Left ventricle myocardium inferior (tissue), 1 donor: ENCODE data around the gene BCAT1. TPM values are rescaled to one million over a fixed set of nuclear protein-coding genes. Genes with fewer than 3 reads are reported as not detected.

Experiments used
- DNase-seq: peaks from one replicate; pipeline ENCODE4 v3.0.0-alpha.2; 2020
- H3K27ac ChIP-seq: fragments of 200-600 bp; replicated peaks from 2 replicates; pipeline ENCODE4 v1.8.0; 2021
- H3K27me3 ChIP-seq: fragments of 200-600 bp; 2 replicates; pipeline ENCODE4 v1.8.0; 2021; ENCODE audit warnings: low read depth
- H3K36me3 ChIP-seq: fragments of 200-600 bp; 2 replicates; pipeline ENCODE4 v1.8.0; 2021
- H3K4me1 ChIP-seq: fragments of 200-600 bp; 2 replicates; pipeline ENCODE4 v1.8.0; 2021
- H3K4me3 ChIP-seq: fragments of 200-600 bp; 2 replicates; pipeline ENCODE4 v1.8.0; 2021; ENCODE audit warnings: mild to moderate bottlenecking, moderate library complexity
- H3K9me3 ChIP-seq: fragments of 200-600 bp; replicated peaks from 2 replicates; pipeline ENCODE4 v1.8.0; 2021
- CTCF ChIP-seq: fragments of 200-600 bp; IDR thresholded peaks from 2 replicates; pipeline ENCODE4 v1.8.0; 2021; ENCODE audit warnings: antibody characterized with exemption, mild to moderate bottlenecking, borderline replicate concordance
- intact Hi-C: fragments of 100-400 bp; cut with micrococcal nuclease; formaldehyde crosslinking; loops from one replicate; pipeline ENCODE4 v1.11.0; 2022
- total RNA-seq: library from RNA; stranded (reverse); fragmentation: NEBNext Ultra II Directional; extraction: Animal tissue kit (Norgen Biotek cat#: 25700); gene quantifications from one replicate; pipeline ENCODE4 v1.2.1, GENCODE V29; 2021
- donor health status: DM: no; HTN: yes; CAD: no; lungs with severe emphysema.

The BCAT1 gene
- total RNA-seq, 1 donor from 2014 or later, result 4.3 TPM

GRCh38 chr12:24905431-24905830, 43.5 kb downstream of the BCAT1 start:
- Histone ChIP-seq H3K4me1 (peaks cover 23% of the 10 kb centered on the region), H3K27ac (no peak overlapping the region), H3K36me3 (no peaks in the 10 kb centered on the region), H3K27me3 (peaks cover 58% of the 10 kb centered on the region), H3K9me3 (no peaks in the 10 kb centered on the region), H3K4me3 (no peak overlapping the region)
- intact Hi-C loops, result no loop called here
- no peak for DNase-seq
- TF ChIP-seq CTCF, result no peak

- DNase-seq, result no peak
- TF ChIP-seq CTCF, result no peak
- Histone ChIP-seq H3K36me3 (no peaks in the 10 kb centered on the region), H3K4me1 (peaks cover 23% of the 10 kb centered on the region), H3K27me3 (peaks cover 62% of the 10 kb centered on the region), H3K27ac (no peak overlapping the region), H3K4me3 (no peak overlapping the region), H3K9me3 (no peaks in the 10 kb centered on the region)
- intact Hi-C loops, result no loop called here
Observed at GRCh38 chr12:24904871-24905270, 44.0 kb downstream of the BCAT1 start.

GRCh38 chr12:24903329-24904088, 45.4 kb downstream of the BCAT1 start:
- DNase-seq, result no peak
- Histone ChIP-seq H3K27ac (peak overlapping the region; percentile 54), H3K4me3 (peak overlapping the region; percentile 72), H3K4me1 (peaks cover 23% of the 10 kb centered on the region), H3K36me3 (no peaks in the 10 kb centered on the region), H3K9me3 (no peaks in the 10 kb centered on the region), H3K27me3 (peaks cover 62% of the 10 kb centered on the region)
- intact Hi-C loops, result no loop called here
- no peak for TF ChIP-seq CTCF

GRCh38 chr12:24902511-24903328, 46.2 kb downstream of the BCAT1 start:
- Histone ChIP-seq H3K27ac (peak overlapping the region; percentile 54), H3K4me1 (peaks cover 23% of the 10 kb centered on the region), H3K9me3 (no peaks in the 10 kb centered on the region), H3K27me3 (peaks cover 62% of the 10 kb centered on the region), H3K36me3 (no peaks in the 10 kb centered on the region), H3K4me3 (peak overlapping the region; percentile 72)
- intact Hi-C loops, result no loop called here
- no peak for TF ChIP-seq CTCF
- DNase-seq, result peak; percentile 22

GRCh38 chr12:24901576-24902461, 47.1 kb downstream of the BCAT1 start:
- Histone ChIP-seq H3K4me1 (peaks cover 23% of the 10 kb centered on the region), H3K36me3 (no peaks in the 10 kb centered on the region), H3K4me3 (peak overlapping the region; percentile 72), H3K27ac (peak overlapping the region; percentile 46), H3K9me3 (no peaks in the 10 kb centered on the region), H3K27me3 (peaks cover 59% of the 10 kb centered on the region)
- DNase-seq, result no peak
- intact Hi-C loops, result no loop called here
- TF ChIP-seq CTCF, result no peak
